Measurements from ENCODE around the gene PSMA7. TPM values are rescaled to one million over a fixed set of nuclear protein-coding genes. Genes with fewer than 3 reads are reported as not detected.

PSMA7 gene
- total and polyA plus RNA-seq, 2 of the 8 experiments (the other 6 are each of a cell fraction or from before 2014, with no cell fraction given) = 361 to 648 TPM

DNA sequence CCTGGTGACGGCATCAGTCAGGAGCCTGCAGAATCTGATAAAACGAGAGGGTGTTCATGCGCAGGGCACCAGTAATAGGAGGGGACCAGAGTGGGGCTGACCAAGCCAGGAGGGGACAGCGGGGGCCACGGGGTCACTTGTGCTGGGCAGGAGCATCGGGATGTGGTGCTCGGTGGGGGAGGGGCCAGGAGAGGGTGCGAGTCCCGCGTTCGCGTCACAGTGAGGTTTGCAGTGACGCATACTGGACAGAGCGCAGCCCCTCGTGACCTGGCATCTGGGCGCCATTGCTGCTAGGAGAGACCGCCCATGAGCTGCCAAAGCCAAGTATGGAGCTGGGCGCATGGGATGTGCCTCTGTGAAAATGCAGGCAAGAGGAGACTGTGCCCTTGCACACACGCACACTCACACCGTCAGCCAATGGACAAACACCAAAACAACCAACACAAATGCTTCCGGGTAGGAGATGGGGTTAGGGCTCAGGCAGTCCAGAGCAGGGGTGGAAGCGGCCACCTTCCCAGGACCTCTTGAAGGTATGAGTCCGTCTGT, 25.8 kb upstream of the PSMA7 start:
- H3K79me1 ChIP-seq (ENCODE audit: low read depth, low read length) = no peaks in the 10 kb centered on the region
- no peak overlapping the region for H3K27ac ChIP-seq (ENCODE audit: low read depth, low read length)
- WGBS, 2 experiments (ENCODE audit: extremely low coverage in 1 of 2, insufficient coverage in 1 of 2, insufficient read length in 1 of 2, insufficient replicate concordance in 2 of 2, low coverage in 1 of 2, low lambda C conversion rate in 2 of 2, missing lambda C conversion rate in 1 of 2) = 95% methylated on average over 23 of the region's 23 CpGs; no CpG with 5 or more reads in 1 of the 2 experiments
- H4K5ac ChIP-seq (ENCODE audit: insufficient read length, low read depth, low read length) = no peak overlapping the region
- H3K23ac ChIP-seq (ENCODE audit: insufficient read length) = no peak overlapping the region
- peaks cover 8 to 34% (median 23%) of the 10 kb centered on the region in 4 experiments for H3K36me3 ChIP-seq (ENCODE audit: control insufficient read depth in 2 of 4, insufficient read depth in 4 of 4, low read length in 3 of 4)
- no peak overlapping the region for H3K18ac ChIP-seq (ENCODE audit: extremely low read depth, low read length)
- ChIA-PET POLR2A (ENCODE audit: partially characterized antibody) (no interaction called here), CTCF (ENCODE audit: partially characterized antibody) (interaction anchor here (3.2 kb wide), 1 partner anchor 12 kb away, joined by 16 read pairs; no protein-coding TSS in a partner anchor)
- H3K27me3 ChIP-seq (replicated peaks in 1 of 4; ENCODE audit: control insufficient read depth in 3 of 4, extremely low read depth in 1 of 4, insufficient read depth in 3 of 4, low read length in 3 of 4) = no peaks in the 10 kb centered on the region
- H2AFZ ChIP-seq (ENCODE audit: low read length) = no peak overlapping the region
- H3K4me3 ChIP-seq (ENCODE audit: extremely low read depth in 1 of 4, insufficient read depth in 2 of 4, low read depth in 3 of 4, low read length in 4 of 4) = no peak overlapping the region
- no peak overlapping the region for H2BK20ac ChIP-seq (ENCODE audit: low read length)
- H2AK5ac ChIP-seq (ENCODE audit: low read depth, low read length) = no peak overlapping the region
- H3K9me3 ChIP-seq (ENCODE audit: insufficient read depth in 2 of 2, low read depth in 1 of 2, low read length in 1 of 2) = no peaks in the 10 kb centered on the region
- H3K4me1 ChIP-seq (replicated peaks in 1 of 4; ENCODE audit: control insufficient read depth in 3 of 4, insufficient read depth in 4 of 4, low read length in 3 of 4) = no peaks in the 10 kb centered on the region
- H2BK15ac ChIP-seq (ENCODE audit: low read length) = no peak overlapping the region
- H3K14ac ChIP-seq (ENCODE audit: insufficient read length) = no peak overlapping the region
- no peak overlapping the region for H2BK120ac ChIP-seq (replicated peaks; ENCODE audit: low read depth, low read length)
- no peak overlapping the region for H2BK12ac ChIP-seq (ENCODE audit: low read depth, low read length)
- H3K9ac ChIP-seq (replicated peaks in 1 of 4; ENCODE audit: extremely low read depth in 1 of 4, low read depth in 3 of 4, low read length in 3 of 4) = no peak overlapping the region
- H2BK5ac ChIP-seq (ENCODE audit: low read depth, low read length) = no peak overlapping the region
- peaks cover 4 to 13% of the 10 kb centered on the region in 2 experiments for H4K20me1 ChIP-seq (replicated peaks in 1 of 2; ENCODE audit: control insufficient read depth in 1 of 2, insufficient read depth in 2 of 2, low read length in 2 of 2)
- H3K56ac ChIP-seq (replicated peaks; ENCODE audit: insufficient read length, low read depth, low read length) = no peak overlapping the region
- no peak overlapping the region for H4K8ac ChIP-seq (ENCODE audit: extremely low read depth, insufficient read depth, low read length)
- no peak overlapping the region for H3K4ac ChIP-seq (replicated peaks; ENCODE audit: insufficient read length, low read depth, low read length)
- DNase-seq (ENCODE audit: low read depth in 1 of 2, low spot score in 2 of 2) = no peak
- no peak for FAIRE-seq
- no peaks in the 10 kb centered on the region for H3K23me2 ChIP-seq (ENCODE audit: low read depth, low read length)
- no peak overlapping the region for H4K91ac ChIP-seq (replicated peaks; ENCODE audit: insufficient read length, low read length)
- H3K4me2 ChIP-seq (ENCODE audit: insufficient read depth in 1 of 2, low read depth in 2 of 2, low read length in 2 of 2) = no peak overlapping the region
- no peaks in the 10 kb centered on the region for H3K79me2 ChIP-seq (ENCODE audit: control insufficient read depth in 1 of 2, insufficient read depth in 2 of 2, low read length in 2 of 2)
- TF ChIP-seq JUND (IDR thresholded peaks at IDR 0.05; ENCODE audit: low read length) (no peak), RAD21 (IDR thresholded peaks at IDR 0.05 in 1 of 2, conservative IDR thresholded peaks at IDR 0.05 in 1 of 2; ENCODE audit: low read depth in 2 of 2, low read length in 2 of 2) (no peak), RXRA (IDR thresholded peaks at IDR 0.05; ENCODE audit: insufficient read depth, low read depth, low read length) (no peak), NANOG (IDR thresholded peaks at IDR 0.05; ENCODE audit: insufficient read depth, low read depth, low read length, poor library complexity, severe bottlenecking) (no peak), CEBPB (IDR thresholded peaks at IDR 0.05; ENCODE audit: low read depth, low read length) (no peak), POU5F1 (IDR thresholded peaks at IDR 0.05; ENCODE audit: low read depth, low read length) (no peak), CREB1 (IDR thresholded peaks at IDR 0.05) (no peak), NRF1 (IDR thresholded peaks at IDR 0.05; ENCODE audit: low read depth, low read length) (no peak), HDAC6 (IDR thresholded peaks at IDR 0.05; ENCODE audit: low read depth, low read length) (no peak), YY1 (IDR thresholded peaks at IDR 0.05; ENCODE audit: low read depth, low read length) (no peak), ZNF274 (IDR thresholded peaks at IDR 0.05; ENCODE audit: borderline replicate concordance, extremely low read depth, low read length) (no peak), SAP30 (IDR thresholded peaks at IDR 0.05; ENCODE audit: insufficient read depth, insufficient replicate concordance, low read length) (no peak), PHF8 (conservative IDR thresholded peaks at IDR 0.05; ENCODE audit: low read depth, low read length) (no peak), GABPA (IDR thresholded peaks at IDR 0.05; ENCODE audit: borderline replicate concordance, insufficient read depth, low read length) (no peak)
